A673 (cell line): ENCODE measurements around the gene BRME1. TPM values are rescaled to one million over a fixed set of nuclear protein-coding genes. Genes with fewer than 3 reads are reported as not detected.

ENCODE experiments used
- BruUV-seq: library from RNA; stranded (reverse); fragments of 400-500 nt; replicated peaks from 2 replicates; lab custom pipeline; 2021; lab: Mats Ljungman, UMichigan
- CTCF ChIA-PET: fragments of 300-600 bp; sonication (Branson Sonifier 250); formaldehyde crosslinking; loops from one replicate; lab custom pipeline; 2022; ENCODE audit warnings: antibody characterized with exemption; lab: Charles Lee
- POLR2A ChIA-PET: fragments of 300-600 bp; sonication (Branson Sonifier 250); formaldehyde crosslinking; loops from one replicate; lab custom pipeline; 2022; ENCODE audit warnings: antibody characterized with exemption; ENCODE audit not compliant: low non-redundant PET; lab: Charles Lee
- DNase-seq: peaks from one replicate; pipeline ENCODE4 v3.0.0-alpha.2; 2015; ENCODE audit warnings: low spot score
- H3K27ac ChIP-seq: fragments of 200-600 bp; sonication (generic); 2 replicates; pipeline ENCODE4 v1.5.1; 2016; ENCODE audit warnings: mixed run types, low read depth, mild to moderate bottlenecking, mixed read lengths, antibody characterized with exemption, low read length; ENCODE audit not compliant: poor library complexity, severe bottlenecking
- H3K27me3 ChIP-seq: fragments of 200-600 bp; sonication (generic); replicated peaks from 2 replicates; pipeline ENCODE4 v1.6.1; 2017; ENCODE audit warnings: mixed run types, low read depth, mild to moderate bottlenecking, mixed read lengths, antibody characterized with exemption, low read length; ENCODE audit not compliant: insufficient read depth, poor library complexity
- H3K36me3 ChIP-seq: fragments of 200-600 bp; sonication (generic); 2 replicates; pipeline ENCODE4 v1.6.1; 2016; ENCODE audit warnings: mixed run types, mild to moderate bottlenecking, mixed read lengths, antibody characterized with exemption, low read length; ENCODE audit not compliant: insufficient read depth, poor library complexity, severe bottlenecking
- H3K4me1 ChIP-seq: fragments of 200-600 bp; sonication (generic); 2 replicates; pipeline ENCODE4 v1.6.1; 2017; ENCODE audit warnings: mixed run types, mild to moderate bottlenecking, mixed read lengths, antibody characterized with exemption, low read length; ENCODE audit not compliant: insufficient read depth, poor library complexity, severe bottlenecking
- H3K4me3 ChIP-seq: fragments of 200-600 bp; sonication (generic); 2 replicates; pipeline ENCODE4 v1.5.1; 2016; ENCODE audit warnings: low read depth, mixed run types, mild to moderate bottlenecking, mixed read lengths, low read length; ENCODE audit not compliant: poor library complexity, severe bottlenecking
- H3K9me3 ChIP-seq: fragments of 200-600 bp; sonication (generic); 2 replicates; pipeline ENCODE4 v1.6.1; 2016; ENCODE audit warnings: mixed run types, low read depth, mild to moderate bottlenecking, mixed read lengths, antibody characterized with exemption, low read length; ENCODE audit not compliant: poor library complexity, severe bottlenecking
- CTCF ChIP-seq: fragments of 300-800, 200-600 bp; sonication (generic); conservative IDR thresholded peaks from 2 replicates; pipeline ENCODE4 v1.5.1; 2017; ENCODE audit warnings: low read depth, mild to moderate bottlenecking, antibody characterized with exemption, low read length, moderate library complexity, mixed read lengths
- EZH2 ChIP-seq: fragments of 200-600 bp; sonication (generic); IDR thresholded peaks from 2 replicates; pipeline ENCODE4 v1.6.1; 2017; ENCODE audit warnings: borderline replicate concordance, low read depth, mild to moderate bottlenecking, mixed read lengths, antibody characterized with exemption, low read length; ENCODE audit not compliant: poor library complexity, severe bottlenecking
- intact Hi-C: fragments of 100-400 bp; cut with micrococcal nuclease; formaldehyde crosslinking; loops from one replicate; pipeline ENCODE4 v1.10.0; 2022; ENCODE audit not compliant: unreplicated experiment
- total RNA-seq: library from RNA; stranded (reverse); gene quantifications from 2 replicates; pipeline ENCODE4 v1.2.3, GENCODE V29; 2021

Gene BRME1
- total RNA-seq, 1 experiment from 2014 or later: 4.0 TPM

DNA sequence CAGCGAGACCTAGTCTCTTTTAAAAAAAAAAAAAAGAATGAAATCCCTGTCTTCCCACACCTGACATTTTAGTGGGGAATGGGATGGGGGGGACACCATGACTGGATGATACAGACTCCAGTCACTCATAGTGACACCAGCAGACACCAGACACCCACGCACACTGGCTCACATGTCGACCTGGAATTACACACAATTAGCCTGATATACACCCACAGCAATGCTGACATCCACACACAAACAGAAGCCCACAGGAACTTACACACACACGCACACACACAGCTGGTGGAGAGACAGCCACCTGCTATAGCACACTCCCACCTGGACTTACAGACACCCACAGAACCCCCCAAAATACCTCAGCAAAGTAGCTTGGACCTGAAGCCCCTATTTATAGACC lies 37.3 kb downstream of the BRME1 start:
- ChIA-PET POLR2A (no interaction called here), CTCF (interaction anchor here (0.5 kb wide), 1 partner anchor 10 kb away, joined by 11 read pairs; no protein-coding TSS in a partner anchor)
- H3K9me3 ChIP-seq: no peaks in the 10 kb centered on the region
- H3K27ac ChIP-seq: no peak overlapping the region
- intact Hi-C loops: no loop called here
- DNase-seq: peak; percentile 5
- peaks cover 16% of the 10 kb centered on the region for H3K4me1 ChIP-seq
- no peak overlapping the region for H3K4me3 ChIP-seq
- no TSS peak for BruUV-seq
- TF ChIP-seq EZH2: no peak
- TF ChIP-seq CTCF: no peak
- no peaks in the 10 kb centered on the region for H3K27me3 ChIP-seq
- H3K36me3 ChIP-seq: no peaks in the 10 kb centered on the region

DNA sequence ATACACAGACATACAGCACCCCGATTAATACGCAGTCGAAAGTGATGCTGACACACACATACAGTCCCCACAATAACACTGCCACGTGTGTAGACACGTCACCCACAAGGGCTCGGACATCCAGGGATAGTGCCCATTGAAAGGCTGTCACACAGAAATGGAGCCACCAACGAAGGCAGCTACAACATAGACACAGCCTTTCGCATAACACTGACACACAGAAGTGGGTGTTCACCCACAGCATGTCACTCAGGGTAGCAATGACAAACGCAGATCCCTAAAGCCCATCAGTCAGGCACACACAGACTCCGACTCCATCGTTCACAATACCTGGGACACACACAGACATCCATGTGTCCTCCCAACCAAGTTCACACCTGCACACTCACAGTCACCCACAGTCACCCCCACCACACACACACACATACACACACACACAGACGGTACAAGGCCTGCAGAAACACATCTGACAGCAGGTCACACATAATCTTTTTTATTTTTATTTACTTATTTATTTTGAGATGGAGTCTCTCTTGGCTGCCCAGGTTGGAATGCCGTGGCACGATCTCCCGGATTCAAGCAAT lies 39.4 kb downstream of the BRME1 start:
- no peak for TF ChIP-seq EZH2
- TF ChIP-seq CTCF: no peak
- Histone ChIP-seq H3K9me3 (no peaks in the 10 kb centered on the region), H3K4me3 (peak overlapping the region; percentile 73), H3K36me3 (no peaks in the 10 kb centered on the region), H3K27me3 (no peaks in the 10 kb centered on the region), H3K27ac (peak overlapping the region; percentile 78), H3K4me1 (peaks cover 9% of the 10 kb centered on the region)
- DNase-seq: no peak
- intact Hi-C loops: no loop called here
- TSS peak; percentile 29 for BruUV-seq
- POLR2A ChIA-PET: no interaction called here
- CTCF ChIA-PET: no interaction called here

DNA sequence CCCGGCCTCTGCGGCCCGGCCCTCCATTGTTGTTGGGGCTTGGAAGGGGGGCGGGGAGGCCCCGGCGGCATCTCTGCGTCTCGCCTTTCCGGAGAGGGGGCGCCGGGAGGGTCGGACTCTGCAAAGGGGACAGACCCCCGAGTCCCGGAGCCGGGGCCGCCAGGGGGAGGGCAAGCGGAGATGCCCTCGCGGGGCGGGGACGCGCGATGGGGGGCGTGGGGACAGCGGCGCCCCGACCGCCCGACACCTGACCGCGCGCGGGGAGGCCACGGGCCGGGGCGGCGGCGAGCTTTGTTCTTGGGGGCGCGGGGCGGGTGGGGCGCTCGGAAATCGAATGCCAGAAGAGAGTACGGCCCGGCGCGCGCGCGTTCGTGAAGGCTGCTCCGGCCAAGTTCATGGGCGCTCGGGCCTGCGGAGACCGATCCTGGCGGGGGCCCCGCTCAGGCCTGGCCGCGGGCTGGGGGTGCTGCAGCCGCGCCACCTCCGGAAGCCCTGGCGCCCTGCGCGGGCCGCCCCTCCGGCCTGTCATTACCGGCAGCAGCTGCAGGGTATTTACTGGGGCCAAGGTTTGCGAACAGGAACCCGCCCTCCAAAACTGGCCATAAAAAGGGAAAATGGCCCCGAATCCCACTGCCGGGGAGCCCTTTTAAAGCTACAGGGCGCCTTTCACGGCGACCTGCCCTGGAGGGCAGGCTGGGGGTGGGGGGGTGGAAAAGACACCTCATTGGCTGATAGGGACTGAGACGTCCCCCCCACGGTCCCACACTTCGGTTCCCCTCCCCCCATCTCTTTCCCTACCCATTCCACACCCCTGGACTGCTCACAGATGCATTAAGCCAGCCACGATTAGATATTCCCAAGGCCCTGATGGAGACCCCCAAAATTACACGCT lies 40.1 kb downstream of the BRME1 start:
- Histone ChIP-seq H3K9me3 (no peaks in the 10 kb centered on the region), H3K4me3 (peak overlapping the region; percentile 73), H3K27me3 (no peaks in the 10 kb centered on the region), H3K4me1 (peaks cover 17% of the 10 kb centered on the region), H3K36me3 (no peaks in the 10 kb centered on the region), H3K27ac (peak overlapping the region; percentile 78)
- BruUV-seq: no TSS peak
- ChIA-PET CTCF (no interaction called here), POLR2A (interaction anchor here (0.6 kb wide), 1 partner anchor 118 kb away, joined by 6 read pairs; no protein-coding TSS in a partner anchor)
- DNase-seq: no peak
- TF ChIP-seq CTCF (no peak), EZH2 (no peak)
- intact Hi-C loops: no loop called here
